WTC11 (cell line): ENCODE data around the gene EVI2A. TPM values are rescaled to one million over a fixed set of nuclear protein-coding genes. Genes with fewer than 3 reads are reported as not detected.
"Not testable (repeated sequence)": the region's sequence is repeated elsewhere in the genome, so short reads cannot be mapped to it uniquely, and the experiment has no call there.

Experiments used
- ATAC-seq: fragments of 200-7000 bp; cut with Tn5 transposase; 2 replicates; pipeline ENCODE4 v1.10.0; 2021; ENCODE audit warnings: mild to moderate bottlenecking, moderate library complexity
- CTCF ChIA-PET: fragments of 300-600 bp; sonication (Branson Sonifier 250); formaldehyde crosslinking; loops from one replicate; lab custom pipeline; 2021; ENCODE audit warnings: antibody characterized with exemption; lab: Charles Lee
- POLR2A ChIA-PET: fragments of 350-600 bp; sonication (Branson Sonifier 250); formaldehyde crosslinking; loops from one replicate; lab custom pipeline; 2021; ENCODE audit warnings: antibody characterized with exemption; lab: Charles Lee
- DNase-seq: peaks from one replicate; pipeline ENCODE4 v3.0.0; 2021; ENCODE audit warnings: low spot score
- H3K27ac Mint-ChIP-seq: 2 replicates; pipeline ENCODE4 v1.8.0; 2021; ENCODE audit warnings: mixed read lengths
- H3K27me3 Mint-ChIP-seq: 2 replicates; pipeline ENCODE4 v1.8.0; 2021; ENCODE audit warnings: low read depth, mild to moderate bottlenecking, moderate library complexity, mixed read lengths
- H3K36me3 Mint-ChIP-seq: 2 replicates; pipeline ENCODE4 v1.8.0; 2021; ENCODE audit warnings: mixed read lengths
- H3K4me1 Mint-ChIP-seq: 2 replicates; pipeline ENCODE4 v1.8.0; 2022; ENCODE audit warnings: mixed read lengths
- H3K4me3 Mint-ChIP-seq: 2 replicates; pipeline ENCODE4 v1.8.0; 2021; ENCODE audit warnings: mild to moderate bottlenecking, moderate library complexity, mixed read lengths
- H3K9me3 Mint-ChIP-seq: 2 replicates; pipeline ENCODE4 v1.8.0; 2021; ENCODE audit warnings: mixed read lengths
- CDX4 ChIP-seq: fragments of 250-450 bp; sonication (Bioruptor Pico); IDR thresholded peaks from 2 replicates; pipeline ENCODE4 v1.9.0; 2021; ENCODE audit warnings: moderate library complexity, mild to moderate bottlenecking, inconsistent platforms, borderline replicate concordance
- FOXJ3 ChIP-seq: sonication (generic); formaldehyde crosslinking; IDR thresholded peaks from 2 replicates; pipeline ENCODE4 v1.9.0; 2021; ENCODE audit warnings: missing genetic modification reagents, mild to moderate bottlenecking, borderline replicate concordance
- FOXP1 ChIP-seq: sonication (generic); formaldehyde crosslinking; IDR thresholded peaks from 2 replicates; pipeline ENCODE4 v1.8.0; 2022; ENCODE audit warnings: missing genetic modification reagents, mild to moderate bottlenecking, moderate library complexity, borderline replicate concordance
- FOXP4 ChIP-seq: sonication (generic); formaldehyde crosslinking; IDR thresholded peaks from 2 replicates; pipeline ENCODE4 v1.8.0; 2022; ENCODE audit warnings: mild to moderate bottlenecking, missing genetic modification reagents
- GABPB1 ChIP-seq: sonication (generic); formaldehyde crosslinking; IDR thresholded peaks from 2 replicates; pipeline ENCODE4 v1.8.1; 2023; ENCODE audit warnings: mild to moderate bottlenecking, missing genetic modification reagents
- GTF2I ChIP-seq: fragments of 250-450 bp; sonication (Bioruptor Pico); conservative IDR thresholded peaks from 2 replicates; pipeline ENCODE4 v1.4.0; 2021; ENCODE audit warnings: mild to moderate bottlenecking
- HMGA2 ChIP-seq: fragments of 250-450 bp; sonication (Bioruptor Pico); IDR thresholded peaks from 2 replicates; pipeline ENCODE4 v1.4.0; 2021; ENCODE audit warnings: mild to moderate bottlenecking, moderate library complexity
- KAT7 ChIP-seq: sonication (generic); formaldehyde crosslinking; IDR thresholded peaks from 2 replicates; pipeline ENCODE4 v1.8.1; 2023; ENCODE audit warnings: missing genetic modification reagents, mild to moderate bottlenecking, borderline replicate concordance
- MLX ChIP-seq: sonication (generic); formaldehyde crosslinking; IDR thresholded peaks from 2 replicates; pipeline ENCODE4 v1.8.1; 2023; ENCODE audit warnings: mild to moderate bottlenecking, missing genetic modification reagents, moderate library complexity
- NFATC4 ChIP-seq: fragments of 250-450 bp; sonication (Bioruptor Pico); IDR thresholded peaks from 2 replicates; pipeline ENCODE4 v1.9.0; 2021; ENCODE audit warnings: mild to moderate bottlenecking
- NR2C2 ChIP-seq: sonication (generic); formaldehyde crosslinking; IDR thresholded peaks from 2 replicates; pipeline ENCODE4 v1.8.0; 2022; ENCODE audit warnings: mild to moderate bottlenecking, missing genetic modification reagents
- PRRX2 ChIP-seq: fragments of 250-450 bp; sonication (Bioruptor Pico); IDR thresholded peaks from 2 replicates; pipeline ENCODE4 v1.8.0; 2021; ENCODE audit warnings: mild to moderate bottlenecking
- RELA ChIP-seq: sonication (generic); formaldehyde crosslinking; IDR thresholded peaks from 2 replicates; pipeline ENCODE4 v1.8.1; 2022; ENCODE audit warnings: missing genetic modification reagents, mild to moderate bottlenecking, borderline replicate concordance
- SMAD4 ChIP-seq: sonication (generic); formaldehyde crosslinking; IDR thresholded peaks from 2 replicates; pipeline ENCODE4 v1.8.0; 2022; ENCODE audit warnings: mild to moderate bottlenecking, missing genetic modification reagents
- ZNF396 ChIP-seq: fragments of 250-450 bp; sonication (Bioruptor Pico); IDR thresholded peaks from 2 replicates; pipeline ENCODE4 v1.8.0; 2021; ENCODE audit warnings: mild to moderate bottlenecking, moderate library complexity, borderline replicate concordance
- ZNF416 ChIP-seq: fragments of 250-450 bp; sonication (Bioruptor Pico); IDR thresholded peaks from 2 replicates; pipeline ENCODE4 v1.9.0; 2021; ENCODE audit warnings: mild to moderate bottlenecking, inconsistent platforms
- ZNF423 ChIP-seq: fragments of 250-450 bp; sonication (Bioruptor Pico); IDR thresholded peaks from 2 replicates; pipeline ENCODE4 v2.1.2; 2022; ENCODE audit warnings: mild to moderate bottlenecking, moderate library complexity
- total RNA-seq: library from RNA; stranded (reverse); gene quantifications from 3 replicates; pipeline ENCODE4 v1.2.3, GENCODE V29; 2021
- TF ChIP-seq, protein P1 (sequence below): sonication (generic); formaldehyde crosslinking; IDR thresholded peaks from 2 replicates; pipeline ENCODE4 v1.8.1; 2022; ENCODE audit warnings: low read depth, missing genetic modification reagents, borderline replicate concordance
- TF ChIP-seq, protein P2 (sequence below): sonication (generic); formaldehyde crosslinking; IDR thresholded peaks from 2 replicates; pipeline ENCODE4 v1.8.1; 2023; ENCODE audit warnings: mild to moderate bottlenecking, missing genetic modification reagents, moderate library complexity
- TF ChIP-seq, protein P3 (sequence below): fragments of 250-450 bp; sonication (Bioruptor Pico); IDR thresholded peaks from 2 replicates; pipeline ENCODE4 v1.9.0; 2021; ENCODE audit warnings: mild to moderate bottlenecking
- TF ChIP-seq, protein P4 (sequence below): sonication (generic); formaldehyde crosslinking; IDR thresholded peaks from 2 replicates; pipeline ENCODE4 v1.8.1; 2023; ENCODE audit warnings: mild to moderate bottlenecking, missing genetic modification reagents
- TF ChIP-seq, protein P5 (sequence below): sonication (generic); formaldehyde crosslinking; IDR thresholded peaks from 2 replicates; pipeline ENCODE4 v1.8.1; 2022; ENCODE audit warnings: low read depth, mild to moderate bottlenecking, moderate library complexity, missing genetic modification reagents, borderline replicate concordance
- TF ChIP-seq, protein P6 (sequence below): fragments of 250-450 bp; sonication (Bioruptor Pico); IDR thresholded peaks from 2 replicates; pipeline ENCODE4 v2.1.2; 2022; ENCODE audit warnings: mild to moderate bottlenecking, moderate library complexity

The EVI2A gene
- total RNA-seq, 1 experiment from 2014 or later: 0.15 TPM

DNA sequence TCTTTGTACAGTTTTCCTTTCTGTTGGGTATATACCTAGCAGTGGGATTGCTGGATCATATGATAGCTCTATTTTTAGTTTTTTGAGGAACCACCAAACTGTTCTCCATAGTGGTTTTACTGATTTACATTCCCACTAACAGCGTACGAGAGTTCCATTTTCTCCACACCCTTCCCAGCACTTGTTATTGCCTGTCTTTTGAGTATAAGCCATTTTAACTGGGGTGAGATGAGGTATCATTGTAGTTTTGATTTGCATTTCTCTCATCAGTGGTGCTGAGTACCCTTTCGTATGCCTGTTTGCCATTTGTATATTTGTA is 6.7 kb downstream of the EVI2A start (continued):
- TF ChIP-seq, protein P1, sequence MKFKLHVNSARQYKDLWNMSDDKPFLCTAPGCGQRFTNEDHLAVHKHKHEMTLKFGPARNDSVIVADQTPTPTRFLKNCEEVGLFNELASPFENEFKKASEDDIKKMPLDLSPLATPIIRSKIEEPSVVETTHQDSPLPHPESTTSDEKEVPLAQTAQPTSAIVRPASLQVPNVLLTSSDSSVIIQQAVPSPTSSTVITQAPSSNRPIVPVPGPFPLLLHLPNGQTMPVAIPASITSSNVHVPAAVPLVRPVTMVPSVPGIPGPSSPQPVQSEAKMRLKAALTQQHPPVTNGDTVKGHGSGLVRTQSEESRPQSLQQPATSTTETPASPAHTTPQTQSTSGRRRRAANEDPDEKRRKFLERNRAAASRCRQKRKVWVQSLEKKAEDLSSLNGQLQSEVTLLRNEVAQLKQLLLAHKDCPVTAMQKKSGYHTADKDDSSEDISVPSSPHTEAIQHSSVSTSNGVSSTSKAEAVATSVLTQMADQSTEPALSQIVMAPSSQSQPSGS (CRISPR knock-in tag): no peak
- TF ChIP-seq GABPB1 (no peak), FOXJ3 (no peak), KAT7 (CRISPR knock-in tag) (no peak), FOXP1 (CRISPR knock-in tag) (no peak)

DNA sequence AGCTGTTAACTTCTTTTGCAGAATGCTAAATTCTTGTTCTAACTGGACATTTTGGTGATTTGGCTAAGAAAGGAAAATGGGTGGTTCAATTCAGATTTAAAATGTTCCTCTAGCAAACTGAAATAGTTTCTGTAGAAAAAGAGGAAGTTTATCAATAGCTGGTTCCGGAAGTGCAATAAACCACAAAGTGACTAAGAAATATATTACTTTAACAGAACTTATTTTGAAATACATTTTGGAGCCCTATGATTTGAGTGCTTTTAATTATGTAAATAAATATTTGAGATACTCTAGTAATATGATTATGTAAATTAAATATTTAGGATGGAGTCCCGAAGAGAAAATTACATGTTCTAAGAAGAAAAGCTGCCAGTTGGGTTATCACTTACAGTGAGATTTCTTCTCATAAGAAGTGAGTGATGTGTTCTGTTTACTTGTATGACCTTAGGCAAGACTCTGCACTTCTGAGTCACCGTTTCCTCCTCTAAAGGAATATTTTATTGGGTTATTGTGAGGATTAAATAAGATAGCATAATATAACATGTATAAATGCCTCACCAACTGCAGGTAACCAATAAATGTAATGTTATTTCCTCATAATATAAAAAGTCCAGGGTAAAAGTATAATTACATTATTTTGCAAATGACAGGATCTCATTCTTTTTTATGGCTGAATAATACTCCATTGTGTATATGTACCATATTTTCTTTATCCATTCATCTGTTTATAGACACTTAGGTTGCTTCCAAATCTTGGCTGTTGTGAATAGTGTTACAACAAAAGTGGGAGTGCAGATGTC is 7.2 kb downstream of the EVI2A start, which contains the start of gene EVI2B:
TSS of gene EVI2B (minus strand) at position 73 of the 800 bp plus-strand sequence. CDS start 8,445 bp downstream, outside the sequence.
- H3K36me3 Mint-ChIP-seq: no peaks in the 10 kb centered on the region
- CTCF ChIA-PET: no interaction called here
- ATAC-seq (no peak), DNase-seq (no peak)
- H3K9me3 Mint-ChIP-seq: no peaks in the 10 kb centered on the region
- H3K4me1 Mint-ChIP-seq: peaks cover 17% of the 10 kb centered on the region
- peak within 1 kb of the TSS; percentile 12; the same call in 1 of the 2 replicates for H3K27ac Mint-ChIP-seq
- H3K27me3 Mint-ChIP-seq: no peaks in the 10 kb centered on the region
- no peak within 1 kb of the TSS for H3K4me3 Mint-ChIP-seq
- POLR2A ChIA-PET: no interaction called here
- no peak for TF ChIP-seq NR2C2 (CRISPR knock-in tag)
- TF ChIP-seq PRRX2 (CRISPR knock-in tag): no peak
- TF ChIP-seq, protein P2, sequence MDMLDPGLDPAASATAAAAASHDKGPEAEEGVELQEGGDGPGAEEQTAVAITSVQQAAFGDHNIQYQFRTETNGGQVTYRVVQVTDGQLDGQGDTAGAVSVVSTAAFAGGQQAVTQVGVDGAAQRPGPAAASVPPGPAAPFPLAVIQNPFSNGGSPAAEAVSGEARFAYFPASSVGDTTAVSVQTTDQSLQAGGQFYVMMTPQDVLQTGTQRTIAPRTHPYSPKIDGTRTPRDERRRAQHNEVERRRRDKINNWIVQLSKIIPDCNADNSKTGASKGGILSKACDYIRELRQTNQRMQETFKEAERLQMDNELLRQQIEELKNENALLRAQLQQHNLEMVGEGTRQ (CRISPR knock-in tag): no peak
- TF ChIP-seq ZNF423 (CRISPR knock-in tag): no peak
- no peak for TF ChIP-seq GTF2I (CRISPR knock-in tag)
- no peak for TF ChIP-seq NFATC4 (CRISPR knock-in tag)
- TF ChIP-seq GABPB1: no peak
- TF ChIP-seq ZNF396 (CRISPR knock-in tag): no peak
- TF ChIP-seq, protein P3, sequence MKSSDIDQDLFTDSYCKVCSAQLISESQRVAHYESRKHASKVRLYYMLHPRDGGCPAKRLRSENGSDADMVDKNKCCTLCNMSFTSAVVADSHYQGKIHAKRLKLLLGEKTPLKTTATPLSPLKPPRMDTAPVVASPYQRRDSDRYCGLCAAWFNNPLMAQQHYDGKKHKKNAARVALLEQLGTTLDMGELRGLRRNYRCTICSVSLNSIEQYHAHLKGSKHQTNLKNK (CRISPR knock-in tag): no peak
- TF ChIP-seq, protein P4, sequence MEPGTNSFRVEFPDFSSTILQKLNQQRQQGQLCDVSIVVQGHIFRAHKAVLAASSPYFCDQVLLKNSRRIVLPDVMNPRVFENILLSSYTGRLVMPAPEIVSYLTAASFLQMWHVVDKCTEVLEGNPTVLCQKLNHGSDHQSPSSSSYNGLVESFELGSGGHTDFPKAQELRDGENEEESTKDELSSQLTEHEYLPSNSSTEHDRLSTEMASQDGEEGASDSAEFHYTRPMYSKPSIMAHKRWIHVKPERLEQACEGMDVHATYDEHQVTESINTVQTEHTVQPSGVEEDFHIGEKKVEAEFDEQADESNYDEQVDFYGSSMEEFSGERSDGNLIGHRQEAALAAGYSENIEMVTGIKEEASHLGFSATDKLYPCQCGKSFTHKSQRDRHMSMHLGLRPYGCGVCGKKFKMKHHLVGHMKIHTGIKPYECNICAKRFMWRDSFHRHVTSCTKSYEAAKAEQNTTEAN (CRISPR knock-in tag): no peak
- TF ChIP-seq ZNF416: no peak
- TF ChIP-seq, protein P5, sequence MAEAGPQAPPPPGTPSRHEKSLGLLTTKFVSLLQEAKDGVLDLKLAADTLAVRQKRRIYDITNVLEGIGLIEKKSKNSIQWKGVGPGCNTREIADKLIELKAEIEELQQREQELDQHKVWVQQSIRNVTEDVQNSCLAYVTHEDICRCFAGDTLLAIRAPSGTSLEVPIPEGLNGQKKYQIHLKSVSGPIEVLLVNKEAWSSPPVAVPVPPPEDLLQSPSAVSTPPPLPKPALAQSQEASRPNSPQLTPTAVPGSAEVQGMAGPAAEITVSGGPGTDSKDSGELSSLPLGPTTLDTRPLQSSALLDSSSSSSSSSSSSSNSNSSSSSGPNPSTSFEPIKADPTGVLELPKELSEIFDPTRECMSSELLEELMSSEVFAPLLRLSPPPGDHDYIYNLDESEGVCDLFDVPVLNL (CRISPR knock-in tag): no peak
- TF ChIP-seq, protein P6, sequence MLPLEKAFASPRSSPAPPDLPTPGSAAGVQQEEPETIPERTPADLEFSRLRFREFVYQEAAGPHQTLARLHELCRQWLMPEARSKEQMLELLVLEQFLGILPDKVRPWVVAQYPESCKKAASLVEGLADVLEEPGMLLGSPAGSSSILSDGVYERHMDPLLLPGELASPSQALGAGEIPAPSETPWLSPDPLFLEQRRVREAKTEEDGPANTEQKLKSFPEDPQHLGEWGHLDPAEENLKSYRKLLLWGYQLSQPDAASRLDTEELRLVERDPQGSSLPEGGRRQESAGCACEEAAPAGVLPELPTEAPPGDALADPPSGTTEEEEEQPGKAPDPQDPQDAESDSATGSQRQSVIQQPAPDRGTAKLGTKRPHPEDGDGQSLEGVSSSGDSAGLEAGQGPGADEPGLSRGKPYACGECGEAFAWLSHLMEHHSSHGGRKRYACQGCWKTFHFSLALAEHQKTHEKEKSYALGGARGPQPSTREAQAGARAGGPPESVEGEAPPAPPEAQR: no peak
- no peak for TF ChIP-seq CDX4 (CRISPR knock-in tag)
- no peak for TF ChIP-seq RELA
- no peak for TF ChIP-seq SMAD4 (CRISPR knock-in tag)
- TF ChIP-seq FOXP4 (CRISPR knock-in tag): no peak
- no peak for TF ChIP-seq MLX
- TF ChIP-seq HMGA2 (CRISPR knock-in tag): no peak

- H3K4me3 Mint-ChIP-seq, ATAC-seq, H3K27ac Mint-ChIP-seq, CTCF ChIA-PET, H3K36me3 Mint-ChIP-seq, H3K27me3 Mint-ChIP-seq, DNase-seq, H3K9me3 Mint-ChIP-seq, H3K4me1 Mint-ChIP-seq: not testable (repeated sequence)
- POLR2A ChIA-PET: interaction anchor here (0.7 kb wide), 1 partner anchor 128 kb away, joined by 4 read pairs; no protein-coding TSS in a partner anchor
Measured at GRCh38 chr17:31312223-31312622, 9.2 kb downstream of the EVI2A start.
